HCT116 (cell line): ENCODE measurements around the gene PSMC3. TPM values are rescaled to one million over a fixed set of nuclear protein-coding genes. Genes with fewer than 3 reads are reported as not detected.

Experiments
- ATAC-seq: fragments of 200-7000 bp; cut with Tn5 transposase; 2 replicates; pipeline ENCODE4 v1.9.1; 2020; ENCODE audit warnings: mild to moderate bottlenecking, moderate library complexity
- BruUV-seq: library from RNA; stranded (reverse); fragments of 400-500 nt; replicated peaks from 2 replicates; lab custom pipeline; 2021; lab: Mats Ljungman, UMichigan
- CTCF ChIA-PET: fragments of 300-600 bp; sonication (Branson Sonifier 250); formaldehyde crosslinking; loops from one replicate; lab custom pipeline; 2021; ENCODE audit warnings: antibody characterized with exemption; lab: Charles Lee
- POLR2A ChIA-PET: fragments of 300-600, 350-600 bp; sonication (Branson Sonifier 250); formaldehyde crosslinking; loops from one replicate; lab custom pipeline; 2021; ENCODE audit warnings: antibody characterized with exemption; lab: Charles Lee
- RAD21 ChIA-PET, 2 experiments: fragments of 300-600 bp; sonication (Branson Sonifier 250); formaldehyde crosslinking; loops; one replicate each; lab custom pipeline; 2023; ENCODE audit warnings: low total read pairs in 2 of 2; ENCODE audit not compliant: uncharacterized antibody in 2 of 2, unreplicated experiment in 2 of 2, low non-redundant PET in 1 of 2; lab: Charles Lee
- DNase-seq: peaks from one replicate; pipeline ENCODE4 v3.0.0-alpha.2; 2010; ENCODE audit warnings: low read depth, low spot score
- H2AFZ ChIP-seq: fragments of 200-600 bp; shearing (Covaris generic), sonication (generic); 2 replicates; pipeline ENCODE4 v1.6.1; 2017; ENCODE audit warnings: low read depth, mixed run types, mixed read lengths, antibody characterized with exemption, low read length; ENCODE audit not compliant: poor library complexity, severe bottlenecking
- H3K27ac ChIP-seq: 2 replicates; pipeline ENCODE4 v1.5.1; 2012; ENCODE audit warnings: low read depth, low read length
- H3K27me3 ChIP-seq: fragments of 200-600 bp; sonication (generic); 2 replicates; pipeline ENCODE4 v1.6.1; 2016; ENCODE audit warnings: mixed run types, low read length, mixed read lengths; ENCODE audit not compliant: insufficient read depth
- H3K36me3 ChIP-seq, 2 experiments: fragments of 200-500 bp in 1 of 2; fragments of 200-600 bp in 1 of 2; sonication (Bioruptor generic) in 1 of 2; sonication (generic) in 1 of 2; 2 replicates each; pipeline versions ENCODE4 v1.5.1 to v1.6.1; 2014 to 2016; ENCODE audit warnings: low read length in 2 of 2, inconsistent platforms in 1 of 2, mixed read lengths in 1 of 2, mixed run types in 1 of 2; ENCODE audit not compliant: insufficient read depth in 2 of 2, control insufficient read depth in 1 of 2
- H3K4me1 ChIP-seq, 2 experiments: fragments of 200-600 bp in 1 of 2; sonication (generic) in 1 of 2; 2 replicates each; pipeline versions ENCODE4 v1.5.1 to v1.6.1; 2012 to 2017; ENCODE audit warnings: low read length in 2 of 2, inconsistent platforms in 1 of 2, mild to moderate bottlenecking in 1 of 2, mixed read lengths in 1 of 2, mixed run types in 1 of 2, moderate library complexity in 1 of 2; ENCODE audit not compliant: insufficient read depth in 2 of 2, control insufficient read depth in 1 of 2
- H3K4me2 ChIP-seq: fragments of 200-600 bp; sonication (generic); 2 replicates; pipeline ENCODE4 v1.6.1; 2017; ENCODE audit warnings: mixed run types, low read length, mixed read lengths
- H3K4me3 ChIP-seq, 2 experiments: fragments of 200-600 bp in 1 of 2; sonication (generic) in 1 of 2; replicated peaks in 1 of 2; 2 replicates each; pipeline ENCODE4 v1.5.1; 2011 to 2016; ENCODE audit warnings: low read length in 2 of 2, control low read depth in 1 of 2, low read depth in 1 of 2, mild to moderate bottlenecking in 1 of 2, mixed read lengths in 1 of 2, mixed run types in 1 of 2
- H3K79me2 ChIP-seq: fragments of 200-600 bp; sonication (generic); 2 replicates; pipeline ENCODE4 v1.6.1; 2017; ENCODE audit warnings: mild to moderate bottlenecking, mixed run types, low read length, moderate library complexity, mixed read lengths; ENCODE audit not compliant: insufficient read depth
- H3K9ac ChIP-seq: fragments of 200-600 bp; sonication (generic); 2 replicates; pipeline ENCODE4 v1.6.1; 2016; ENCODE audit warnings: low read length, mixed read lengths
- H3K9me2 ChIP-seq: fragments of 200-600 bp; sonication (generic), shearing (Covaris generic); 2 replicates; pipeline ENCODE4 v1.6.1; 2017; ENCODE audit warnings: mixed run types, mild to moderate bottlenecking, moderate library complexity; ENCODE audit not compliant: insufficient read depth
- H3K9me3 ChIP-seq, 2 experiments: fragments of 200-500 bp in 1 of 2; fragments of 200-600 bp in 1 of 2; sonication (Bioruptor generic) in 1 of 2; sonication (generic) in 1 of 2; 2 replicates each; pipeline ENCODE4 v1.6.1; 2014 to 2017; ENCODE audit warnings: low read length in 2 of 2, mixed read lengths in 2 of 2, inconsistent platforms in 1 of 2, low read depth in 1 of 2, mild to moderate bottlenecking in 1 of 2, mixed run types in 1 of 2, moderate library complexity in 1 of 2; ENCODE audit not compliant: control insufficient read depth in 1 of 2, insufficient read depth in 1 of 2
- H4K20me1 ChIP-seq: fragments of 200-600 bp; sonication (generic), shearing (Covaris generic); 2 replicates; pipeline ENCODE4 v1.6.1; 2017; ENCODE audit warnings: mixed run types, mild to moderate bottlenecking, moderate library complexity; ENCODE audit not compliant: insufficient read depth
- ELF1 ChIP-seq: IDR thresholded peaks from 2 replicates; pipeline ENCODE4 v1.6.1; 2012; ENCODE audit warnings: low read depth, borderline replicate concordance
- RAD21 ChIP-seq: IDR thresholded peaks from 2 replicates; pipeline ENCODE4 v1.6.1; 2012; ENCODE audit warnings: low read depth, mild to moderate bottlenecking
- SIN3A ChIP-seq: IDR thresholded peaks from 2 replicates; pipeline ENCODE4 v1.6.1; 2012; ENCODE audit warnings: low read depth
- TCF7L2 ChIP-seq: IDR thresholded peaks from 2 replicates; pipeline ENCODE4 v1.7.0; 2011; ENCODE audit warnings: borderline replicate concordance, inconsistent platforms; ENCODE audit not compliant: insufficient read depth, insufficient read length; ENCODE audit errors: extremely low read depth
- intact Hi-C: fragments of 100-400 bp; cut with micrococcal nuclease; formaldehyde crosslinking; loops from 2 replicates; pipeline ENCODE4 v1.10.0; 2022
- total RNA-seq: library from RNA; stranded (reverse); gene quantifications from one replicate; pipeline ENCODE4 v1.2.1, GENCODE V29; 2021; ENCODE audit not compliant: unreplicated experiment
- TF ChIP-seq, protein P1 (sequence below): IDR thresholded peaks from 2 replicates; pipeline ENCODE4 v1.6.1; 2012
- TF ChIP-seq, protein P2 (sequence below), 3 experiments: fragments of 200-600 bp in 1 of 3; sonication (generic) in 1 of 3; IDR thresholded peaks in 2 of 3; conservative IDR thresholded peaks in 1 of 3; 2 replicates each; pipeline ENCODE4 v1.5.1; 2012 to 2017; ENCODE audit warnings: low read depth in 2 of 3, low read length in 2 of 3, antibody characterized with exemption in 1 of 3, borderline replicate concordance in 1 of 3, control low read depth in 1 of 3, mild to moderate bottlenecking in 1 of 3, mixed read lengths in 1 of 3, mixed run types in 1 of 3, moderate library complexity in 1 of 3; ENCODE audit not compliant: insufficient read depth in 1 of 3

PSMC3 gene
- total RNA-seq, 1 experiment from 2014 or later: 155 TPM

DNA sequence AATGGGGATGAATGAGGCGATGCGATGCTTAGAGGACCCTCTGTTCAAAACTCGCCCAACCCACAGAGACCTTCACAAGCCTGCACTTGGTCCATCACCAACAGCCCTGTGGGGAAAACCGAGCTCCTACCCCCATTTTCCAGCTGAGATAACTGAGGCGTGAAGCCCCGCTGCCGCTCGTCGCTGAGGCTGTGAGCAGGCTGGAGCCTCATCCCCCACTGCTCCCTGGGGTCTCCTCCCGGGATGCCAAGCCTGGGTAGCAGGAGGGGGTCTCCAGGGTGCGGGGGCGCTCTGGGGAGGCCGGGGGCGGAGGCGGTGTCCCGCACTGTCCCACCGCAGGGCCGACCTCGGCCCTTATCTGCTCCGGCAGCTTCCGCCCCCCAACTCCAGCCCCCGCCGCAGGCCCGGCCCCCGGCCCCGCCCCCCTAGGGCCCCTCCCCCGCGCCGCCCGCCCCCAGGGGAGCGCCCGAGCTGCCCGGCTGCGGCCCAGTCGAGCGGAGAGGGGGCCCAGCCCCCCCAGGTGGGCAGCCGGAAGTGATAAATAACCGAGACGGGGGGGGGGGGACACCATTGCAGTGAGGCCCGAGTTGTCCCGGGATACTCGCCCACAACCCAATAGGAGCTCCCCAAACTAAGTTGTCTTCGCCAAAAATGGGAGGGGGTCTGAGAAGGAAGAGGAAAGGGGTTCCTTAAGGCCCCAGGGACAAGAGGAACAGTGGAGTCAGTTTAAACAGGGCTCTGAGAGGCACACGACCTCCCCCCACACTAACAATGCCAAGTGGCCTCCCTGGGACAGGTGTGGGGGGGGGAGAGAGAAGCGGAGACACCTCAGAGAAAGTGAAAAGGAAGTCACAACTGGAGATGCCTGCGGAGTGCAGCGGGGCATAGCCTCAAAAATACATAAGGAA is 26.1 kb downstream of the PSMC3 start:
- CTCF ChIA-PET: no interaction called here
- no peaks in the 10 kb centered on the region for H3K9me2 ChIP-seq
- RAD21 ChIA-PET: no interaction called here
- no TSS peak for BruUV-seq
- DNase-seq: no peak
- no peak overlapping the region for H3K4me3 ChIP-seq
- no peak overlapping the region for H3K4me2 ChIP-seq
- no peak for TF ChIP-seq ELF1
- no peak for TF ChIP-seq RAD21
- TF ChIP-seq, protein P1, sequence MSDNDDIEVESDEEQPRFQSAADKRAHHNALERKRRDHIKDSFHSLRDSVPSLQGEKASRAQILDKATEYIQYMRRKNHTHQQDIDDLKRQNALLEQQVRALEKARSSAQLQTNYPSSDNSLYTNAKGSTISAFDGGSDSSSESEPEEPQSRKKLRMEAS: no peak
- TF ChIP-seq, protein P2, sequence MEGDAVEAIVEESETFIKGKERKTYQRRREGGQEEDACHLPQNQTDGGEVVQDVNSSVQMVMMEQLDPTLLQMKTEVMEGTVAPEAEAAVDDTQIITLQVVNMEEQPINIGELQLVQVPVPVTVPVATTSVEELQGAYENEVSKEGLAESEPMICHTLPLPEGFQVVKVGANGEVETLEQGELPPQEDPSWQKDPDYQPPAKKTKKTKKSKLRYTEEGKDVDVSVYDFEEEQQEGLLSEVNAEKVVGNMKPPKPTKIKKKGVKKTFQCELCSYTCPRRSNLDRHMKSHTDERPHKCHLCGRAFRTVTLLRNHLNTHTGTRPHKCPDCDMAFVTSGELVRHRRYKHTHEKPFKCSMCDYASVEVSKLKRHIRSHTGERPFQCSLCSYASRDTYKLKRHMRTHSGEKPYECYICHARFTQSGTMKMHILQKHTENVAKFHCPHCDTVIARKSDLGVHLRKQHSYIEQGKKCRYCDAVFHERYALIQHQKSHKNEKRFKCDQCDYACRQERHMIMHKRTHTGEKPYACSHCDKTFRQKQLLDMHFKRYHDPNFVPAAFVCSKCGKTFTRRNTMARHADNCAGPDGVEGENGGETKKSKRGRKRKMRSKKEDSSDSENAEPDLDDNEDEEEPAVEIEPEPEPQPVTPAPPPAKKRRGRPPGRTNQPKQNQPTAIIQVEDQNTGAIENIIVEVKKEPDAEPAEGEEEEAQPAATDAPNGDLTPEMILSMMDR (IDR thresholded peaks at IDR 0.05 in 2 of 3, conservative IDR thresholded peaks at IDR 0.05 in 1 of 3; ENCODE audit: borderline replicate concordance in 1 of 3, insufficient read depth in 1 of 3, low read depth in 2 of 3, low read length in 2 of 3): no peak
- no peak for TF ChIP-seq SIN3A
- TF ChIP-seq TCF7L2: no peak
- H3K27ac ChIP-seq: no peak overlapping the region
- no peaks in the 10 kb centered on the region for H3K27me3 ChIP-seq
- H4K20me1 ChIP-seq: no peaks in the 10 kb centered on the region
- ATAC-seq: no peak
- H3K9me3 ChIP-seq: no peaks in the 10 kb centered on the region
- H3K4me1 ChIP-seq: no peaks in the 10 kb centered on the region
- intact Hi-C loops: no loop called here
- no peak overlapping the region for H3K9ac ChIP-seq
- no peaks in the 10 kb centered on the region for H3K79me2 ChIP-seq
- POLR2A ChIA-PET: no interaction called here
- H2AFZ ChIP-seq: no peak overlapping the region
- H3K36me3 ChIP-seq: no peaks in the 10 kb centered on the region
